Thoracic aorta (tissue), 2 donors: ENCODE data around the gene RPL22. TPM values are rescaled to one million over a fixed set of nuclear protein-coding genes. Genes with fewer than 3 reads are reported as not detected.

ENCODE experiments used
- ATAC-seq: fragments of 150-250 bp; one replicate; pipeline ENCODE4 v1.8.0; 2017; ENCODE audit warnings: low read depth; ENCODE audit not compliant: insufficient number of reproducible peaks, low FRiP score
- DNase-seq: peaks from one replicate; pipeline ENCODE4 v3.0.0-alpha.2; 2020; ENCODE audit warnings: low spot score
- H3K27ac ChIP-seq, 2 donors: fragments of 200-600 bp; sonication (generic); 1 replicate in 1 of 2; 2 replicates in 1 of 2; pipeline ENCODE4 v1.5.1; 2016; ENCODE audit warnings: mild to moderate bottlenecking in 2 of 2, moderate library complexity in 2 of 2
- H3K27me3 ChIP-seq: fragments of 200-600 bp; sonication (generic); replicated peaks from 2 replicates; pipeline ENCODE4 v1.6.0; 2016; ENCODE audit warnings: mild to moderate bottlenecking; ENCODE audit not compliant: insufficient read depth
- H3K36me3 ChIP-seq: fragments of 200-600 bp; sonication (generic); one replicate; pipeline ENCODE4 v1.5.1; 2016
- H3K4me1 ChIP-seq, 2 donors: fragments of 200-600 bp; sonication (generic); 1 replicate in 1 of 2; 2 replicates in 1 of 2; pipeline versions ENCODE4 v1.5.1 to v1.6.0; 2016; ENCODE audit warnings: low read depth in 2 of 2, mild to moderate bottlenecking in 1 of 2; ENCODE audit not compliant: control insufficient read depth in 1 of 2
- H3K4me3 ChIP-seq: fragments of 200-600 bp; sonication (generic); 2 replicates; pipeline ENCODE4 v1.5.1; 2016; ENCODE audit warnings: mild to moderate bottlenecking
- H3K9me3 ChIP-seq: fragments of 200-600 bp; sonication (generic); 2 replicates; pipeline ENCODE4 v1.5.1; 2016
- total RNA-seq, 2 donors: library from RNA; depleted of rRNA; stranded (reverse); fragments of >200 nt; gene quantifications; one replicate each; pipeline versions ENCODE4 v1.1.0 to v1.2.3, GENCODE V29; 2016
- TF ChIP-seq, protein P1 (sequence below): fragments of 200-600 bp; sonication (generic); IDR thresholded peaks from one replicate; pipeline ENCODE4 v1.5.1; 2019; ENCODE audit warnings: antibody characterized with exemption

Gene RPL22
- total RNA-seq, 2 donors from 2014 or later = 80.4 to 130 TPM

DNA sequence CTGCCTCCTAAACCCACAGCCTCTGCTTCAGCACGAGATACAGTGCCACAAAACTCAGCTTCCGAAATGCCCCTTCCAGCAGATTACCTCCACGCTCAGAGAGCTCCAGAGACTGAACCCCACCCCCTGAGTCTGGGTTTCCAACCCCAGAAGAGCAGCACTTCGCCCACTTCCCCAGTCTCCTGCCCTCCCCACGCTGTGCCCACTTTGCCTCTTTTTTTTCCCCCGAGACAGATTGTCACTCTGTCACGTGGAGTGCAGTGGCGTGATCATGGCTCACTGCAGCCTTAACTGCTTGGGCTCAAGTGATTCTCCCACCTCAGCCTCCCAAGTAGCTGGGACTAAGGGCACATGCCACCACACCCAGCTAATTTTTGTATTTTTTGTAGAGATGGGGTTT lies 26.3 kb upstream of the RPL22 start:
- no peak for ATAC-seq
- Histone ChIP-seq H3K4me3 (no peak overlapping the region), H3K27ac (no peak overlapping the region), H3K4me1 (no peaks in the 10 kb centered on the region), H3K9me3 (no peaks in the 10 kb centered on the region), H3K36me3 (peaks cover 56% of the 10 kb centered on the region), H3K27me3 (no peaks in the 10 kb centered on the region)
- no peak for DNase-seq
- TF ChIP-seq, protein P1, sequence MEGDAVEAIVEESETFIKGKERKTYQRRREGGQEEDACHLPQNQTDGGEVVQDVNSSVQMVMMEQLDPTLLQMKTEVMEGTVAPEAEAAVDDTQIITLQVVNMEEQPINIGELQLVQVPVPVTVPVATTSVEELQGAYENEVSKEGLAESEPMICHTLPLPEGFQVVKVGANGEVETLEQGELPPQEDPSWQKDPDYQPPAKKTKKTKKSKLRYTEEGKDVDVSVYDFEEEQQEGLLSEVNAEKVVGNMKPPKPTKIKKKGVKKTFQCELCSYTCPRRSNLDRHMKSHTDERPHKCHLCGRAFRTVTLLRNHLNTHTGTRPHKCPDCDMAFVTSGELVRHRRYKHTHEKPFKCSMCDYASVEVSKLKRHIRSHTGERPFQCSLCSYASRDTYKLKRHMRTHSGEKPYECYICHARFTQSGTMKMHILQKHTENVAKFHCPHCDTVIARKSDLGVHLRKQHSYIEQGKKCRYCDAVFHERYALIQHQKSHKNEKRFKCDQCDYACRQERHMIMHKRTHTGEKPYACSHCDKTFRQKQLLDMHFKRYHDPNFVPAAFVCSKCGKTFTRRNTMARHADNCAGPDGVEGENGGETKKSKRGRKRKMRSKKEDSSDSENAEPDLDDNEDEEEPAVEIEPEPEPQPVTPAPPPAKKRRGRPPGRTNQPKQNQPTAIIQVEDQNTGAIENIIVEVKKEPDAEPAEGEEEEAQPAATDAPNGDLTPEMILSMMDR = no peak

DNA sequence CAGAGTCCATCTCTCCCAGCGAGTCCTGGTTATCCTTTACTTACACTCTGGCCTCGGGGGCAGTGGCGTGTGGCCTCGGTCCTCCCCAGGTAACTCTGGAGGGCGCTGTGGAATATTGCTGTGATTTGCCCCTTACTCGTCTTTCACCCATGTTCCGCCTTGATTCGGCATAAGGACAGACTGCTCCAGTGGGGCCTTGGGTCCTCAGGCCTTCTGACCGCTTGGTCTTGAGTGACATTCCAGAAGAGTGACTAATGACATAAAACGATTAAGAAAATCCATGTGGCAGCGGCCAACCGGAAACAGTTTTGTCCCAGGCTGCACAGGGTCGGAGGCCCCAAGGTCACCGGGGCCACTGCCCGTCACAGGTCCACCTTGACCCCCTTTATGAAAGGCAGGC lies 25.3 kb upstream of the RPL22 start:
- ATAC-seq = no peak
- H3K4me3 ChIP-seq = no peak overlapping the region
- H3K27me3 ChIP-seq = no peaks in the 10 kb centered on the region
- H3K36me3 ChIP-seq = peaks cover 50% of the 10 kb centered on the region
- TF ChIP-seq, protein P1 = no peak
- DNase-seq = no peak
- no peaks in the 10 kb centered on the region for H3K4me1 ChIP-seq
- H3K27ac ChIP-seq = no peak overlapping the region
- no peaks in the 10 kb centered on the region for H3K9me3 ChIP-seq

DNA sequence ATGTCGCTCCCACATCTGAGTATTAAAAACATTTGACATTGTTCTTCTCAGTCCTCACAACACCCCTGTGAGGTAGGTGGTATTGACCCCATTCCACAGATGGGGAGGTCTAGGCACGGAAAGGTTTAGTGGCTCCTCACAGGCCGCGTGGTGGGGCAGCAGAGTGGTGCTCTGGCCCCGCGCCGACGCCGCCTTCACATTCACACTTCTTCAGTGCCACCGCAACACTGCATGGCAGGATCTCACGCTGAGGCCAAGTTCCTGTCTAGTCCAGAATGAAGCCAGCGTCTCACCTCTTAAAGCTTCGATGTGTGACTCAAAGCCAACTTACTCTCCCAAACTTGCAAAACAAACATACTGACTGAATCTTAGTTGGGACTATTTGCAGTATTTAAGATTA lies 24.2 kb upstream of the RPL22 start:
- TF ChIP-seq, protein P1 = no peak
- Histone ChIP-seq H3K4me3 (no peak overlapping the region), H3K36me3 (peaks cover 47% of the 10 kb centered on the region), H3K27me3 (no peaks in the 10 kb centered on the region), H3K27ac (no peak overlapping the region), H3K4me1 (no peaks in the 10 kb centered on the region), H3K9me3 (no peaks in the 10 kb centered on the region)
- DNase-seq = no peak
- no peak for ATAC-seq

DNA sequence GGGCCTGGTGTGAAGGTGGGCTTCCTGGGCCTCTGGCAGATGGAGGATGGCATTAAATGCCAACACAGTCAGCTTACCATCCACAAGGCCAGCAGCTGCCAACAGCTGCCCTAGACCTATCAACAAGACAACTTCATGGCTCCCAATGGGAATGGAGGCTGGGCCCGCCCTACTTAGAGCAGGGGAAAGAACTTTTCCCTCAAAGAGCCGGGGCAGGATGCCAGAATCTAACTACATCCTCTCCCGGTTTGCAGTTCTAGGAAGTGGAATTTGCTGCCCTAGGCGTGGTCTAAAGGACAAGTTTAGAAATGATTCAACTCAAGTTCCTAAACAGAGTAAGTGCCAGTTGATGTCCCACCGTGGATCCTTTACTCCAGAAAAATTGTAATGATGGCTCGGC lies 23.2 kb upstream of the RPL22 start:
- ATAC-seq = no peak
- Histone ChIP-seq H3K27me3 (no peaks in the 10 kb centered on the region), H3K9me3 (no peaks in the 10 kb centered on the region), H3K36me3 (peaks cover 38% of the 10 kb centered on the region), H3K4me3 (no peak overlapping the region), H3K27ac (no peak overlapping the region), H3K4me1 (no peaks in the 10 kb centered on the region)
- TF ChIP-seq, protein P1 = no peak
- DNase-seq = no peak

DNA sequence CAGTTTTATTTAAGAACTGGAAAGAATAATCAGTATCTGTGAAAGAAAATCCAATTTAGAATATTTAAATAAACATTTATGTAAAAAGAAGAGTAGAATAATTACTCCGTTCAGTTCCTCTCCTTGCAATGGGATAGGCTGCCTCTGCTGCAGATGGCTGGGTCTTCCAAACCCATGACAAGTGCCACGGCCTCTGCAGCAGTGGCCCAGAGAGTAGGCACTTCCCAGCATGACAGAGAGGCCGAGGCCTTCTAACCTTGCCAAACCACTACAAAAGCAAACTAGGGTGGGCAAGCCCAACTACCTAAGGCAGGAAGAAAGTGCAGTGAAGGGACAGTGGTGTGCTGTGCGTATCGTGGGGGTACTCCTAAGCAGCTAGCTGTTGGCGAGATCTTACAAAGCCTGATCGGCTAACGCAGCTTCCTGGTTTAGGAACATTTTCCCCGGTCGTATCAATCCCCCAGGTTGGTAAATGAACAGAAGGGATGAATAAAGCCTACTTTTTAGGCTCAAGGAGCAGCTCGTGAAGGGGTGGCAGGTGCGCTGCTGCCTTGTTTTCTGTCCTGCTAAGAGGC lies 21.9 kb upstream of the RPL22 start:
- no peak for ATAC-seq
- no peaks in the 10 kb centered on the region for H3K9me3 ChIP-seq
- no peak for DNase-seq
- no peaks in the 10 kb centered on the region for H3K4me1 ChIP-seq
- H3K27me3 ChIP-seq = no peaks in the 10 kb centered on the region
- peaks cover 26% of the 10 kb centered on the region for H3K36me3 ChIP-seq
- no peak overlapping the region for H3K4me3 ChIP-seq
- H3K27ac ChIP-seq = no peak overlapping the region
- TF ChIP-seq, protein P1 = no peak
